SU-DHL-6 (cell line): Measurements from ENCODE around the gene KCNIP3.
"Not testable (repeated sequence)": the region's sequence is repeated elsewhere in the genome, so short reads cannot be mapped to it uniquely, and the experiment has no call there.

Experiments
- EZH2phosphoT487 ChIP-seq: fragments of 200-600 bp; sonication (generic), shearing (Covaris generic); conservative IDR thresholded peaks from 2 replicates; pipeline ENCODE4 v1.6.1; 2018; ENCODE audit warnings: mild to moderate bottlenecking, antibody characterized with exemption, low read length, moderate library complexity, mixed read lengths
- TF ChIP-seq, protein P1 (sequence below): fragments of 200-600 bp; sonication (generic); IDR thresholded peaks from one replicate; pipeline ENCODE4 v1.5.1; 2017; ENCODE audit warnings: antibody characterized with exemption, mild to moderate bottlenecking, low read length, moderate library complexity; ENCODE audit not compliant: insufficient read depth, poor library complexity, severe bottlenecking

GRCh38 chr2:95402004-95402369, 104.8 kb downstream of the KCNIP3 start:
- TF ChIP-seq, protein P1, sequence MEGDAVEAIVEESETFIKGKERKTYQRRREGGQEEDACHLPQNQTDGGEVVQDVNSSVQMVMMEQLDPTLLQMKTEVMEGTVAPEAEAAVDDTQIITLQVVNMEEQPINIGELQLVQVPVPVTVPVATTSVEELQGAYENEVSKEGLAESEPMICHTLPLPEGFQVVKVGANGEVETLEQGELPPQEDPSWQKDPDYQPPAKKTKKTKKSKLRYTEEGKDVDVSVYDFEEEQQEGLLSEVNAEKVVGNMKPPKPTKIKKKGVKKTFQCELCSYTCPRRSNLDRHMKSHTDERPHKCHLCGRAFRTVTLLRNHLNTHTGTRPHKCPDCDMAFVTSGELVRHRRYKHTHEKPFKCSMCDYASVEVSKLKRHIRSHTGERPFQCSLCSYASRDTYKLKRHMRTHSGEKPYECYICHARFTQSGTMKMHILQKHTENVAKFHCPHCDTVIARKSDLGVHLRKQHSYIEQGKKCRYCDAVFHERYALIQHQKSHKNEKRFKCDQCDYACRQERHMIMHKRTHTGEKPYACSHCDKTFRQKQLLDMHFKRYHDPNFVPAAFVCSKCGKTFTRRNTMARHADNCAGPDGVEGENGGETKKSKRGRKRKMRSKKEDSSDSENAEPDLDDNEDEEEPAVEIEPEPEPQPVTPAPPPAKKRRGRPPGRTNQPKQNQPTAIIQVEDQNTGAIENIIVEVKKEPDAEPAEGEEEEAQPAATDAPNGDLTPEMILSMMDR: not testable (repeated sequence)
- not testable (repeated sequence) for TF ChIP-seq EZH2phosphoT487
